Panc1 (cell line): Measurements from ENCODE around the gene EYS.

ENCODE experiments used
- TF ChIP-seq, protein P1 (sequence below): fragments of 450-650 bp; IDR thresholded peaks from 2 replicates; pipeline ENCODE4 v1.5.1; 2017; ENCODE audit warnings: mild to moderate bottlenecking
- TF ChIP-seq, protein P2 (sequence below), 2 experiments: IDR thresholded peaks; 2 replicates each; pipeline ENCODE4 v1.6.1; 2011 to 2012; ENCODE audit warnings: low read depth in 2 of 2, control low read depth in 1 of 2, low read length in 1 of 2, mild to moderate bottlenecking in 1 of 2, moderate library complexity in 1 of 2; ENCODE audit not compliant: insufficient read depth in 1 of 2

DNA sequence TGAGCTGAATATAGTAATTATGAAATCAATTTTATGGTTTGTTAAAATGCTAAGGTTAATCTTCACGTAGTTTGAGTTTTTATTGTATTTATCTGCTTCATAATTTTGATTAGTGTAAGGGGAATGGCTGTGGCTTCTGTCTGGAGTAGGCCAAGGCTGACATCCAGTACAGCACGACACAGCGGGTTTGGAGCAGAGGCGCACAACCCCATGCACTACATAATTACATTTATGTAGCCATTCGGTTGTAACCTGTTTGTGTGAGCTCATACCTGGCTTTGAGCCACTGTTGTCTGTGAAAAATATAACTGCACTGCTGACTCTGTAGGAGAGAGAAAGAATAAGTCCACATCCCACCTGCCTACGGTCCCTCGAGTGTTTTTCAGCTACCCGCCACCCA is 615.5 kb downstream of the EYS start:
- TF ChIP-seq, protein P1, sequence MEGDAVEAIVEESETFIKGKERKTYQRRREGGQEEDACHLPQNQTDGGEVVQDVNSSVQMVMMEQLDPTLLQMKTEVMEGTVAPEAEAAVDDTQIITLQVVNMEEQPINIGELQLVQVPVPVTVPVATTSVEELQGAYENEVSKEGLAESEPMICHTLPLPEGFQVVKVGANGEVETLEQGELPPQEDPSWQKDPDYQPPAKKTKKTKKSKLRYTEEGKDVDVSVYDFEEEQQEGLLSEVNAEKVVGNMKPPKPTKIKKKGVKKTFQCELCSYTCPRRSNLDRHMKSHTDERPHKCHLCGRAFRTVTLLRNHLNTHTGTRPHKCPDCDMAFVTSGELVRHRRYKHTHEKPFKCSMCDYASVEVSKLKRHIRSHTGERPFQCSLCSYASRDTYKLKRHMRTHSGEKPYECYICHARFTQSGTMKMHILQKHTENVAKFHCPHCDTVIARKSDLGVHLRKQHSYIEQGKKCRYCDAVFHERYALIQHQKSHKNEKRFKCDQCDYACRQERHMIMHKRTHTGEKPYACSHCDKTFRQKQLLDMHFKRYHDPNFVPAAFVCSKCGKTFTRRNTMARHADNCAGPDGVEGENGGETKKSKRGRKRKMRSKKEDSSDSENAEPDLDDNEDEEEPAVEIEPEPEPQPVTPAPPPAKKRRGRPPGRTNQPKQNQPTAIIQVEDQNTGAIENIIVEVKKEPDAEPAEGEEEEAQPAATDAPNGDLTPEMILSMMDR: no peak
- TF ChIP-seq, protein P2, sequence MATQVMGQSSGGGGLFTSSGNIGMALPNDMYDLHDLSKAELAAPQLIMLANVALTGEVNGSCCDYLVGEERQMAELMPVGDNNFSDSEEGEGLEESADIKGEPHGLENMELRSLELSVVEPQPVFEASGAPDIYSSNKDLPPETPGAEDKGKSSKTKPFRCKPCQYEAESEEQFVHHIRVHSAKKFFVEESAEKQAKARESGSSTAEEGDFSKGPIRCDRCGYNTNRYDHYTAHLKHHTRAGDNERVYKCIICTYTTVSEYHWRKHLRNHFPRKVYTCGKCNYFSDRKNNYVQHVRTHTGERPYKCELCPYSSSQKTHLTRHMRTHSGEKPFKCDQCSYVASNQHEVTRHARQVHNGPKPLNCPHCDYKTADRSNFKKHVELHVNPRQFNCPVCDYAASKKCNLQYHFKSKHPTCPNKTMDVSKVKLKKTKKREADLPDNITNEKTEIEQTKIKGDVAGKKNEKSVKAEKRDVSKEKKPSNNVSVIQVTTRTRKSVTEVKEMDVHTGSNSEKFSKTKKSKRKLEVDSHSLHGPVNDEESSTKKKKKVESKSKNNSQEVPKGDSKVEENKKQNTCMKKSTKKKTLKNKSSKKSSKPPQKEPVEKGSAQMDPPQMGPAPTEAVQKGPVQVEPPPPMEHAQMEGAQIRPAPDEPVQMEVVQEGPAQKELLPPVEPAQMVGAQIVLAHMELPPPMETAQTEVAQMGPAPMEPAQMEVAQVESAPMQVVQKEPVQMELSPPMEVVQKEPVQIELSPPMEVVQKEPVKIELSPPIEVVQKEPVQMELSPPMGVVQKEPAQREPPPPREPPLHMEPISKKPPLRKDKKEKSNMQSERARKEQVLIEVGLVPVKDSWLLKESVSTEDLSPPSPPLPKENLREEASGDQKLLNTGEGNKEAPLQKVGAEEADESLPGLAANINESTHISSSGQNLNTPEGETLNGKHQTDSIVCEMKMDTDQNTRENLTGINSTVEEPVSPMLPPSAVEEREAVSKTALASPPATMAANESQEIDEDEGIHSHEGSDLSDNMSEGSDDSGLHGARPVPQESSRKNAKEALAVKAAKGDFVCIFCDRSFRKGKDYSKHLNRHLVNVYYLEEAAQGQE (IDR thresholded peaks at IDR 0.05; ENCODE audit: insufficient read depth in 1 of 2, low read depth in 2 of 2, low read length in 1 of 2): no peak
